GM19438 (cell line): ENCODE measurements around the gene SLC46A3.
"Not testable (repeated sequence)": the region's sequence is repeated elsewhere in the genome, so short reads cannot be mapped to it uniquely, and the experiment has no call there.

Experiments used
- ATAC-seq: cut with Tn5 transposase; IDR thresholded peaks from one replicate; pipeline ENCODE4 v1.9.1; 2021; ENCODE audit warnings: low read depth; ENCODE audit not compliant: unreplicated experiment

Gene SLC46A3

GRCh38 chr13:28718543-28719226, at the start of gene SLC46A3:
SLC46A3 (minus strand) TSS chr13:28718970; CDS start chr13:28717998, 972 bp downstream.
- ATAC-seq, result peak; percentile 98

GRCh38 chr13:28763887-28764286, 45.1 kb upstream of the SLC46A3 start:
- ATAC-seq, result no peak

- no peak for ATAC-seq
Observed at GRCh38 chr13:28761586-28761985, 42.8 kb upstream of the SLC46A3 start.

GRCh38 chr13:28755546-28755870, 36.7 kb upstream of the SLC46A3 start:
- no peak for ATAC-seq

GRCh38 chr13:28754698-28755545, 36.2 kb upstream of the SLC46A3 start:
- no peak for ATAC-seq

- no peak for ATAC-seq
Observed at GRCh38 chr13:28753946-28754345, 35.2 kb upstream of the SLC46A3 start.

GRCh38 chr13:28753208-28753892, 34.6 kb upstream of the SLC46A3 start:
- ATAC-seq, result no peak

GRCh38 chr13:28751175-28751960, 32.6 kb upstream of the SLC46A3 start:
- ATAC-seq, result no peak

GRCh38 chr13:28750187-28751045, 31.6 kb upstream of the SLC46A3 start:
- ATAC-seq, result no peak

- ATAC-seq, result no peak
Observed at GRCh38 chr13:28747851-28748250, 29.1 kb upstream of the SLC46A3 start.

- ATAC-seq, result no peak
Observed at GRCh38 chr13:28746287-28746612, 27.5 kb upstream of the SLC46A3 start.

- ATAC-seq, result no peak
Observed at GRCh38 chr13:28744656-28745055, 25.9 kb upstream of the SLC46A3 start.

GRCh38 chr13:28744091-28744536, 25.3 kb upstream of the SLC46A3 start:
- ATAC-seq, result no peak

GRCh38 chr13:28743499-28744083, 24.8 kb upstream of the SLC46A3 start:
- ATAC-seq, result no peak

- ATAC-seq, result no peak
Observed at GRCh38 chr13:28743020-28743419, 24.2 kb upstream of the SLC46A3 start.

GRCh38 chr13:28742445-28742844, 23.7 kb upstream of the SLC46A3 start:
- ATAC-seq, result not testable (repeated sequence)

- no peak for ATAC-seq
Observed at GRCh38 chr13:28741084-28741491, 22.3 kb upstream of the SLC46A3 start.

- no peak for ATAC-seq
Observed at GRCh38 chr13:28739376-28739775, 20.6 kb upstream of the SLC46A3 start.

- no peak for ATAC-seq
Observed at GRCh38 chr13:28735481-28736029, 16.8 kb upstream of the SLC46A3 start.
